Fibroblast of mammary gland (primary cell): ENCODE measurements around the gene DUSP8.
"Not testable (repeated sequence)": the region's sequence is repeated elsewhere in the genome, so short reads cannot be mapped to it uniquely, and the experiment has no call there.

ENCODE experiments used
- DNase-seq: peaks from one replicate; pipeline ENCODE4 v3.0.0-alpha.2; 2010; ENCODE audit warnings: low read depth
- H3K4me3 ChIP-seq: 2 replicates; pipeline ENCODE4 v1.5.1; 2011; ENCODE audit warnings: low read depth, mild to moderate bottlenecking, low read length, moderate library complexity; ENCODE audit not compliant: control insufficient read depth
- CTCF ChIP-seq: conservative IDR thresholded peaks from 2 replicates; pipeline ENCODE4 v1.5.1; 2011; ENCODE audit warnings: low read depth, low read length, inconsistent platforms; ENCODE audit not compliant: control insufficient read depth, insufficient read depth

Gene DUSP8

GRCh38 chr11:1576825-1577224 lies 4.8 kb upstream of the DUSP8 start:
- no peak for TF ChIP-seq CTCF
- no peak for DNase-seq
- H3K4me3 ChIP-seq = no peak overlapping the region

DNA sequence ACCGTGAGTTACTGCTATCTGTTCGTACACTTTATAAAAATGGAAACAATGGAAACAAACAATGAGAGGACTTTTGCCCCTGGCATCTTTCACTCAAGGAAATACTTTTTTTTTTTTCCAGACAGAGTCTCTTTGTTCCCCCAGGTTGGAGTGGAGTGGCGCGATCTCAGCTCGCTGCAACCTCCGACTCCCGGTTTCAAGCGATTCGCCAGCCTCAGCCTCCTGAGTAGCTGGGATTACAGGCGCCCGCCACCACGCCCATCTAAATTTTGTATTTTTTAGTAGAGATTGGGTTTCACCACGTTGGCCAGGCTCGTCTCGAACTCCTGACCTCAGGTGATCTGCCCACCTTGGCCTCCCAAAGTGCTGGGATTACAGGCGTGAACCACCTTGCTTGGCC lies 3.7 kb upstream of the DUSP8 start:
- not testable (repeated sequence) for DNase-seq, H3K4me3 ChIP-seq

- H3K4me3 ChIP-seq = no peak overlapping the region
- no peak for TF ChIP-seq CTCF
- no peak for DNase-seq
Observed at GRCh38 chr11:1574933-1575242, 2.8 kb upstream of the DUSP8 start.

DNA sequence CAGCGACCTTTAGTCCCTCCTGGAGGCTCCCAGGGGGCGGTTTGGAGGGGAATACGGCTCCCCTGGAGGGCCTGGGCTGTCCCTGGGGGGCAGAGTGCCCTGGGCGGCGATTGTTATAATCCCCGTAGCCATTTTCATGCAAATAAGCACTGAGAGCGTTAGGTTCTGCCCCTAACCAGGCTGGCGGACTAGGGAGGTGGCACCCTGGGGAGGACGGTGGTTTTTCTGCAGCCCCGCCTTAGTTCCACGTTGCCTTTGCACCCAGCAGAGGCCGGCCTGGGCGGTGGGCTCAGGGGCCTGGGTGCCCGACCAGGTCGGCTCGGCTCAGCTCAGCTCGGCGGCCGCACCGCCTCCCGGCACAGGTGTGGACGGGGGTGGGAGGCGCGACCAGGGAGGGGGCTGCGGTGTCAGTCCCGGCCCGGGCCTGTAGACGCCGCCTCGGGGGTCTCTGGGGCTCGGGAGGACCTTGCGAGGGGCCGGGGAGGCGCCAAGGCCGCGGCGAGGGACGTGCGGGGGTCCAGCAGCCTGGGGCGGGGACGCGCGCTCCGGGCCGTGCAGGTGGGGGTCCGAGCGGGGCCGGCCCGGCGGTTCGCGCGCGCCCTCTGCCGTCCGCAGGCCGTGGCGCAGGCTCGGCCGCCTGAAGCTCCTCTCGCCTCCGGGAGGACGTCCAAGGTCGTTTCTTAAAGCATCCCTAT lies 2.3 kb upstream of the DUSP8 start:
- TF ChIP-seq CTCF = peak; percentile 42
- DNase-seq = peak; percentile 17
- H3K4me3 ChIP-seq = no peak overlapping the region

DNA sequence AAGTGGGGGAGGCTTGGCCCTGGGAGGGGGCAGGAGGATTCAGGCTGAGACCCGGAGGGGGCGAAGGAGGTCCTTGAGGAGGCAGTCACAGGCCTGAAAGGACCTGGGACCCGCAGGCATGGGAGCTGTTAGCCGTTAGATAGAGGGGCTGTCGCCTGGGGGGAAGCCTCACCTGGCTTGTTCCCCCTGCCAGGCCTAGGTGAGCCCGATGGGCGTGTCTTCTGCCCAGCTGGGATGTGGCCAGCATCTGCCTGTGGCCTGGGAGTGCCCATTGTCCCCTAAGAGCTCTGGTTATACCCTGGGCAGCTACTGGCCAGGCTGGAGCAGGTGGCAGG lies 1.8 kb upstream of the DUSP8 start:
- no peak for TF ChIP-seq CTCF
- H3K4me3 ChIP-seq = no peak overlapping the region
- DNase-seq = no peak

DNA sequence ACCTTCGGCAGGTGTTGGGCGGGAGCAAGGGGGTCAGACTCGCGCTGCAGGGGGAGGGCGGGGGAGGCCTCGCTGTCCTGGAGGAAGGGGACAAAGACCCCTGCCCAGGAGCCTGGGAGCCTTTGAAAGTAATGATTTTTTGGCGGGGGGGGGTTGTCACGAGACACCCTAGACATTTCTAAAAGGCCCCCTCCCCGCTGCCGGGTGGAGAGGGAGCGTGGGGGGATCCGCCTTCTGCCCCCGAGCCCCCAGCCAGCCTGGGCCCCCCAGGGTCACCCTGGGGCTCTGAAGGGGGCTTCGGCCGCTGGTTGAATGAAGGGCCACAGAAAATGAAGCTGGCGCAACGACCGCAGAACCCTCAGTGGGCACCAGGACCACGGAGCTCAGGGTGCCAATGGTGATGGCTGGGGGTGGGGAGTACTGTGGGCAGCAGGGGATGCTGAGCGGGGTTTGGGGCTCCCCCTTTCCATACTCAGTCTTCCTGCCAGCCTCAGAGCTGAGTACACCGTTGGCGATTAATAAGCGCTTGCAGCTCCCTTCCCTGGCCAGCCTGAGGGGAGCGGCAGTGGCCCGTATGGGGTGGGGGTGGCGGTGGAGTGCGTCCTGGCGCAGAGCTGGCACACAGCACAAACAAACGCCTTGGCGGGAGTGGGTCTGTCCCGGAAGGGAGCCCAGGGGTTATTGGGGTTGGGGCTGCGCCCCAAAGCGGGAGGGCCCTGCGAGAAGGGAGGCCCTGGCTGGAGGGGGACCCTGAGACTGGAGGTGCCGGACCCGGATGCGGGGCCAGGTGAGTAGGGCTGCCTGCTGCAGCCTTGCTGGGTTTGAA lies 1.2 kb upstream of the DUSP8 start:
- DNase-seq = no peak
- no peak for TF ChIP-seq CTCF
- no peak overlapping the region for H3K4me3 ChIP-seq

- H3K4me3 ChIP-seq = no peak overlapping the region
- no peak for DNase-seq
- no peak for TF ChIP-seq CTCF
Observed at GRCh38 chr11:1571760-1572196, 293 bp downstream of the DUSP8 start.
